HuH-7.5 (cell line): ENCODE measurements around the gene SASH1.
"Not testable (repeated sequence)": the region's sequence is repeated elsewhere in the genome, so short reads cannot be mapped to it uniquely, and the experiment has no call there.

Source experiments
- DNase-seq: peaks from one replicate; pipeline ENCODE4 v3.0.0; 2011; ENCODE audit warnings: low spot score

Gene SASH1

DNA sequence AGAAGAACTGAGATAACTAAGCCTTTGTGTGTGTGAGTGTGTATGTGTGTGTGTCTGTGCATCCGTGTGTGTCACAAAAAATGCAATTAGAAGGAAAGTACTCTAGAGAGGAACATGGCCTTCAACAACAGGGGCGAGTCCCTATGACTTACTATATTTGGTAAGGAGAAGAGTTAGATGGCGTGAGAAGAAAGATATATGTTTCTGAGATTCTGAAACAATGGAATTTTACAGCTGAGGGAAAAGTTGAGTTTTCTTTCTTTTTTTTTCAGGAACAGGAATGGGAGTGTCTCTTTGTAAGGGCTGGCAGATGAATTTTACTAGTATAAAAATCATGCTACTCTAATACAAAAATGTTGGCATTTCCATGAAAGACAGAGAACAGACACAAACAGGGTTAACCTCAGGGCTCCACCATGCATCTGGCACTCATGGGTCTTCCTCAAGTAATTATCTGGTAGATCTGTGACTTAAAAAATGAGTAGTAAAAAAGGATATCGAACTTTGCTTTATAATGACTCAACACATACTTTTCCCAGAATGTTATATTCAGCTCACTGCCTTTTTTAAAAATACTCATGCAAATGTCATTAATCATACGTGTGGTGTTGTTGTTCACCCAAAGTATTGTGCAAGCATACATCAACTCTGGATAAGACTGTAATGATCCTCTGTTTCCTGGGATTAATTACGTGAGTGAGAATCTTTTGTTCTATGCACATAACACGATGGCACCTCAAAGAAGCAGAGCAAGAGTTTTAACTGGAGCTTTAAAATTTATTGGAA lies 12.8 kb upstream of the SASH1 start:
- no peak for DNase-seq

GRCh38 chr6:148332088-148332487 lies 10.6 kb upstream of the SASH1 start:
- DNase-seq, result no peak

GRCh38 chr6:148336901-148337300 lies 5.7 kb upstream of the SASH1 start:
- no peak for DNase-seq

DNA sequence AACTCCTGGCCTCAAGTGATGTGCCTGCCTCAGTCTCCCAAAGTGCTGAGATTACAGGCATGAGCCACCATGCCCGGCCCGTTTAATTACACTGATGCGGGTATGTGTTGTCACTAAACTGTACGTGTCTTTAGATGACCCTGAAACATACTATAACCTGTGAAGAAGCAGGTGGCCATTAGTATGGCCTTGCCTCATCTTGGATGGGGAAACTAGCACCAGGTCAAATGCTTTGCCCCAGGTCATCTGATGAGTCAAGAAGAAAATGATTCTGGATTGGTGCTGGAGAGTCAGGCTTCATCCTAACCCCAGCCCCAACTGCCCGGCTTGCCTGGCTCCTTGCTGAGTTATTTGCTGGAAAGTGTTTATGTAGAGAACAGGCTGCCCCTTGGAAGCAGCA lies 2.9 kb upstream of the SASH1 start:
- DNase-seq, result no peak

DNA sequence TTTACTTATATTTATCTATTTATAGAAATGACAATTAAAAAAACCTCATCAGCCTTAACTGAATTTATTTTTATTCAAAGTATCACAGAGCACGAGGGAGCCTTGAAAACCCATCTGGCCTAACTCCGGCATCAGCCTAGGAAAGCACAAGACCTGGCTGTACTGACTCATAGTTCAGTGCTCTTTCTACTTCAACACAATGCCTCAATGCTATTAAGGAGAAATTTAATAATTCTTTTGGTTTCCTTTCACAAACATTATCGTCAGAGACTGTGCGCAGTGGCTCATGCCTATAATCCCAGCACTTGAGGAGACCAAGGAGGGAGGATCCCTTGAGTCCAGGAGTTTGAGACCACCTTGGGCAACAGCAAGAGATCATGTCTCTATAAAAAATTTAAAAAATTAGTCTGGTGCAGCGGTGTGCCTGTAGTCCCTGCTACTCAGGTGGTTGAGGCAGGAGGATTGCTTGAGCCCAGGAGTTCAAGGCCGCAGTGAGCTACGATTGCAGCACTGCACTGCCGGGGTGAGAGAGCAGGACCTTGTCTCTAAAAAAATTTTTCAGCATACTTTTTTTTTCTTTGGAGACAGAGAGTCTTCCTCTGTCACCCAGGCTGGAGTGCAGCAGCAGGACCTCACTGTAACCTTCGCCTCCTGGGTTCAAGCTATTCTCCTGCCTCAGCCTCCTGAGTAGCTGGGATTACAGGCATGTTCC lies 1.9 kb upstream of the SASH1 start:
- DNase-seq, result no peak

- DNase-seq, result no peak
These were observed 613 bp upstream of the SASH1 start for GRCh38 chr6:148342100-148342349.

DNA sequence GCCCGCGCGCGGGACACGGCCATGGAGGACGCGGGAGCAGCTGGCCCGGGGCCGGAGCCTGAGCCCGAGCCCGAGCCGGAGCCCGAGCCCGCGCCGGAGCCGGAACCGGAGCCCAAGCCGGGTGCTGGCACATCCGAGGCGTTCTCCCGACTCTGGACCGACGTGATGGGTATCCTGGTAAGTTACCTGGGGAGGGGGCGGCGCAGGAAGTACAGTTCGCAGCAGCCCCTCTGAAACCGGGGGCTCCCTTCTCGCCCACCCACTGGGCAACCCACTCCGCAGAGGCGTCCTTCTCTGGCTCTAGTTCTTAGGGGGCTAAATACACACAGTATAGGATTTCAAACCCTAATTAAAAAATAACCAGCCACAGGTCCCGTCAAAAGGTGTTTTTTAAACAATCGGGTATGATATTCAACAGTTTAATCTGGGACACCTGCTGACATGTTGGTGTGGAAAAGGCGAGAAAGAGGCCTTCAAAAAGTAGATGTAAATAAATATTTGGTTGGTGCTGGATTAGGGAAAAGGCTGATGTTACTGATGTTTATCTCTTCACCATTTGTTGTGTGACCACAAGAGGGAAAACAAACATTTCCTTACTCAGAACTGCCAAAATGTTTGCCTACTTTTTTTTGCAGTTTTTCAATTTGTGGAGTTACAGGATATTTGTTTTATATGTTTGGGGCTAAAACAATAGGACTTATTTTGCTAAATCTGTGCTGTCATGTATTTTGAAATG lies 577 bp downstream of the SASH1 start:
- no peak for DNase-seq

- DNase-seq, result no peak
These were observed 2.5 kb downstream of the SASH1 start for GRCh38 chr6:148345176-148345575.

- no peak for DNase-seq
These were observed 2.9 kb downstream of the SASH1 start for GRCh38 chr6:148345578-148345977.

- DNase-seq, result no peak
These were observed 4.2 kb downstream of the SASH1 start for GRCh38 chr6:148346681-148347440.

- DNase-seq, result no peak
These were observed 4.9 kb downstream of the SASH1 start for GRCh38 chr6:148347441-148348054.

DNA sequence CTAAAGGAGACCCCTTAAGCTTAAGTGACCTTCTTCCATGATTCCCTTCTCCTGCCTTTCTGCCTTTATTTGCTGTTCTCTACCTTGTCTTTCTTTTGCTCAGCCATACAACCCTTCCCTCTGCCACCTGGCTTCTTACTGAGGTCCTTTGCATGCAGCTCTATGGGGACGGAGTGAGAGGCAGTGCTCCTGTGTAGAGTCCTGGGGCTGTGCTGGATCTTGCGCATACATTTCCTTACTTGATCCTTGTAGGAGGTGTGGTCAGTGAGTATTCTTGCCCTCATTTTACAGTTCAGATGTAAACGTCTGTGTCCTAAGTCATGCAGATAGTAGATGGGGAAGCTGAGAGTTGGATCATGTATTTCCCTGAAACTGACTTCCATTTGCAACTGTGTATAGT lies 5.7 kb downstream of the SASH1 start:
- DNase-seq, result no peak

- DNase-seq, result no peak
These were observed 6.1 kb downstream of the SASH1 start for GRCh38 chr6:148348778-148349177.

DNA sequence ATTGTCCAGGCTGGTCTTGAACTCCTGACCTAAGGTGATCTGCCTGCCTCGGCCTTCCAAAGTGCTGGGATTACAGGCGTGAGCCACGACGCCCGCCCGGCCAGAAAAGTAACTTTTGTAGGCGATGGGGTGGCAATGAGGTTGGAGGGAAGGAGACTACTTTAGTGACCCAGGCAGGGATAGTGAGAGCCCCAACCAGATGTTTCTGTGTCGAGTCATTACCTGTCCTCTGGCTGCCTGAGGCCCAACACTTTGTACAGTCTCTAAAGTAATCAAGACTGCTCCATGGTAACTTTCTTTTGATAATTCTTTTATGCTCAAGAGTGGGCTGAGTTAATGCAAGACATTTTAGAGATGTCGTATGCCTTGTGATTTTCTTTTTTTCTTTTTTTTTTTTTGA lies 6.8 kb downstream of the SASH1 start:
- DNase-seq, result no peak

- no peak for DNase-seq
These were observed 8.7 kb downstream of the SASH1 start for GRCh38 chr6:148351309-148351708.

GRCh38 chr6:148352421-148352820 lies 9.8 kb downstream of the SASH1 start:
- not testable (repeated sequence) for DNase-seq

DNA sequence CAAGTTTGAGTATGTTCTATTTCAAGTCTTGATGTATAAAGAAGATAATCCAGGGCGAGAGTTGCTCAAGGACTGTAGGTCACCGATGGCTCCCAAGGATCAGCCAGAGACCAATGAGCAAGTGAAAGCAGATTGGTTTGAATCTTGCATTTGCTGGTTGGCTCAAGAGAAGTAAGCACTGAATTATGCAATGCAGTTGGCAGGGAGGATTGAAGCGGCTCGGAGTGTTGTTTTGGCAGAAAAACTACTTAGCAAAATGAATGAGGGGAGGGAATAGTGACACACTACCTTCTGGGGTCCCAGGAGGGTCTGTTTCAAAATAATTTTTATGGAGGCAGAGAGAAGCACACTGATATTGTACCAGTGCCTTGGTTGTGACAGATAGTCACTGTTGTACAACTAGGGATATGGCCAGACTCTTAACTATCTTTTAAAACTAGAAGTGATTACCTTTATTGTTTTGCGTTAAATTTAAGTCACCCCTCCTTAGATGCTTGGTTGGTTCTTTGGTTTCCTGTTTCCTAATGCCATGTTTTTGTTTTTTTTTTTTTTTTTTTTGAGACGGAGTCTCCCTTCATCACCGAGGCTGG lies 15.7 kb downstream of the SASH1 start:
- DNase-seq, result no peak

GRCh38 chr6:148359228-148359627 lies 16.6 kb downstream of the SASH1 start:
- DNase-seq, result no peak

DNA sequence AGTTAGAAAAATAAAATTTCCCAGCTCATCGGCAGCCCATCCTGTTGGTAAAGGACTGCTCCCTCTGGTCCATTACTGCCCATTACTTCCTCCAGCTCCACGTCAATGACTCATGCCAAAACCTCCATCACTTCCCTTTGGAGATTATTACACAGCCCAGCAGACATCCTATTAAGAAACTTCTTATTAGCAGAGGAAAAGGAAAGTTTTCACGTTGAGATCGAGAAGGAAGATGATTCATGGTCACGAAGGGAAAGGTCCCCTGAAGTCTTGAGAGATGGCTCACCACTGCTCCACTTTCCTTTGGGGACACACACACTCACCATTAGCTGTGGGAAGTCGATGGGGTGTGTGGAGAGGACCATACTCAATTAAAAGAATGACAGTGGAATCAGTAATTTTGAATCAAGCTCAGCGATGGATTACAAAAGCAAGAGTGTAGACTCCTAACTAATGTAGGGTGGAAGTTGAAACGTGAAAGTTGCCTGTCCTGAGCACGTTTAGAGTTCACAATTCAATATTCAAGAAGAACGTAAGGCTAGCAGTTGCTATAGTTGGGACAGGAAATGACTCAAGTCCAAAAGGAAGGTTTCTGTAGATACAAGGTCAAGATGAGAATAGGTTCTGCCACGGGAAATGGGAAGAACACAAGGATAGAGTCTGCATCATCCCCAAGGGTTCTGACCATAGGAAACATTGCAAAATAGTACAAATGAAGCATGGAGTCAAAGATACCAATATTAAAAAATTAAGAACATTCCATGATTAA lies 21.6 kb downstream of the SASH1 start:
- no peak for DNase-seq

DNA sequence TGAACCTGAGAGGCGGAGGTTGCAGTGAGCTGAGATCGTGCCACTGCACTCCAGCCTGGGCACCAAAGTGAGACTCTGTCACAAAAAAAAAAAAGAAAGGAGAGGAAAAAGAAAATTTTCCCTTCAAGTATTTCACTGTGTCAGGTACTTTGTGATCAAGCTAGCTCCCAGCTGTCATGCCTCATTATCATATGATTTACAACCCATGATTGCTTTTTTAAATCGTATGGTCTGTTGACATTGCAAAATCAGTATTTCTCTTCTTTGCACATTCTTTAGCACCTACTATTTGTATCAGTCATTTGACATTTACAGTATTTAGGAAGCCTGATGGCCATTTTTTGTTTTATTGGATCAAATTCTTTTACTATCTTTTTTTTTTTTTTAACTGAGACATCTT lies 22.4 kb downstream of the SASH1 start:
- no peak for DNase-seq
